ENCODE data around the gene CCDC24. TPM values are rescaled to one million over a fixed set of nuclear protein-coding genes. Genes with fewer than 3 reads are reported as not detected.
A peak's percentile ranks its signal among the peaks of the same experiment; 100 is the strongest.

The CCDC24 gene
- total and polyA plus RNA-seq, 2 of the 13 experiments (the other 11 are each of a cell fraction or from before 2014, with no cell fraction given) = 1.4 to 2.9 TPM

- TF ChIP-seq TBX2 (CRISPR knock-in tag; IDR thresholded peaks at IDR 0.05; ENCODE audit: borderline replicate concordance) = no peak
- TF ChIP-seq ZNF362 (CRISPR knock-in tag; IDR thresholded peaks at IDR 0.05; ENCODE audit: borderline replicate concordance) = 0 out of 2 replicates have a peak, but pooled peaks have one; percentile 5
- no peak for TF ChIP-seq DBP (CRISPR knock-in tag; IDR thresholded peaks at IDR 0.05; ENCODE audit: not compliant biosample characterization)
- TF ChIP-seq ZSCAN25 (CRISPR knock-in tag; IDR thresholded peaks at IDR 0.05) = no peak
- no peak for TF ChIP-seq JARID2 (CRISPR knock-in tag; IDR thresholded peaks at IDR 0.05; ENCODE audit: insufficient replicate concordance)
- TF ChIP-seq ZNF550 (CRISPR knock-in tag; IDR thresholded peaks at IDR 0.05; ENCODE audit: borderline replicate concordance) = no peak
- 0 out of 2 replicates have a peak, but pooled peaks have one; percentile 3 for TF ChIP-seq ZNF776 (CRISPR knock-in tag; IDR thresholded peaks at IDR 0.05)
- no peak for TF ChIP-seq GMEB1 (CRISPR knock-in tag; IDR thresholded peaks at IDR 0.05; ENCODE audit: borderline replicate concordance)
- no peak for TF ChIP-seq ETV5 (CRISPR knock-in tag; IDR thresholded peaks at IDR 0.05; ENCODE audit: borderline replicate concordance)
- no peak for TF ChIP-seq YEATS4 (CRISPR knock-in tag; IDR thresholded peaks at IDR 0.05; ENCODE audit: borderline replicate concordance)
- TF ChIP-seq MYNN (CRISPR knock-in tag; IDR thresholded peaks at IDR 0.05; ENCODE audit: low read depth) = no peak
- TF ChIP-seq MIXL1 (CRISPR knock-in tag; IDR thresholded peaks at IDR 0.05) = no peak
Observed at GRCh38 chr1:43992232-43992995, 1.0 kb downstream of the CCDC24 start (continued).

Data from HepG2 (cell line).